SK-N-SH treated with all-trans-retinoic acid at 6 μM for 48 hours (cell line): ENCODE data around the gene ABHD3.
"Not testable (repeated sequence)": the region's sequence is repeated elsewhere in the genome, so short reads cannot be mapped to it uniquely, and the experiment has no call there.

Experiments
- ATAC-seq: fragments of 200-7000 bp; cut with Tn5 transposase; 3 replicates; pipeline ENCODE4 v1.9.1; 2020; ENCODE audit warnings: mild to moderate bottlenecking, moderate library complexity
- ARNTL ChIP-seq: fragments of 450-650 bp; formaldehyde crosslinking; IDR thresholded peaks from 2 replicates; pipeline ENCODE4 v1.5.0; 2020; ENCODE audit warnings: low read depth, mild to moderate bottlenecking, moderate library complexity, borderline replicate concordance
- CREB5 ChIP-seq: fragments of 250-450 bp; sonication (Bioruptor Pico); IDR thresholded peaks from 2 replicates; pipeline ENCODE4 v1.5.1; 2020; ENCODE audit warnings: low read depth, mild to moderate bottlenecking, moderate library complexity
- CSDC2 ChIP-seq: fragments of 250-450 bp; sonication (Bioruptor Pico); IDR thresholded peaks from 2 replicates; pipeline ENCODE4 v1.5.0; 2020; ENCODE audit warnings: mild to moderate bottlenecking, moderate library complexity
- ESRRG ChIP-seq: fragments of 250-450 bp; sonication (Bioruptor Pico); IDR thresholded peaks from 2 replicates; pipeline ENCODE4 v1.6.1; 2021; ENCODE audit warnings: mild to moderate bottlenecking
- GLIS3 ChIP-seq: fragments of 250-450 bp; sonication (Bioruptor Pico); IDR thresholded peaks from 2 replicates; pipeline ENCODE4 v1.5.0; 2020; ENCODE audit warnings: mild to moderate bottlenecking, moderate library complexity
- ISL1 ChIP-seq: fragments of 250-450 bp; sonication (Bioruptor Pico); IDR thresholded peaks from 2 replicates; pipeline ENCODE4 v2.1.2; 2022; ENCODE audit warnings: mild to moderate bottlenecking, moderate library complexity
- OSR1 ChIP-seq: fragments of 250-450 bp; sonication (Bioruptor Pico); IDR thresholded peaks from 2 replicates; pipeline ENCODE4 v1.8.0; 2022; ENCODE audit warnings: moderate library complexity, mild to moderate bottlenecking, inconsistent platforms
- PATZ1 ChIP-seq: fragments of 250-450 bp; sonication (Bioruptor Pico); IDR thresholded peaks from 2 replicates; pipeline ENCODE4 v1.8.0; 2020; ENCODE audit warnings: mild to moderate bottlenecking, moderate library complexity, borderline replicate concordance
- PPARA ChIP-seq: fragments of 250-450 bp; sonication (Bioruptor Pico); IDR thresholded peaks from 2 replicates; pipeline ENCODE4 v1.5.0; 2020; ENCODE audit warnings: mild to moderate bottlenecking, borderline replicate concordance
- RARB ChIP-seq: fragments of 250-450 bp; sonication (Bioruptor Pico); IDR thresholded peaks from 2 replicates; pipeline ENCODE4 v1.8.0; 2021; ENCODE audit warnings: mild to moderate bottlenecking, moderate library complexity
- SNAI2 ChIP-seq: fragments of 250-450 bp; sonication (Bioruptor Pico); IDR thresholded peaks from 2 replicates; pipeline ENCODE4 v1.5.0; 2020; ENCODE audit warnings: mild to moderate bottlenecking, moderate library complexity
- TOX ChIP-seq: fragments of 250-450 bp; sonication (Bioruptor Pico); IDR thresholded peaks from 2 replicates; pipeline ENCODE4 v1.8.0; 2021; ENCODE audit warnings: mild to moderate bottlenecking, moderate library complexity, borderline replicate concordance
- TSHZ2 ChIP-seq: fragments of 250-450 bp; sonication (Bioruptor Pico); IDR thresholded peaks from 2 replicates; pipeline ENCODE4 v1.5.0; 2020; ENCODE audit warnings: mild to moderate bottlenecking, moderate library complexity
- ZC3H10 ChIP-seq: fragments of 250-450 bp; sonication (Bioruptor Pico); IDR thresholded peaks from 2 replicates; pipeline ENCODE4 v1.5.1; 2021; ENCODE audit warnings: mild to moderate bottlenecking, moderate library complexity
- ZFP3 ChIP-seq: fragments of 250-450 bp; sonication (Bioruptor Pico); IDR thresholded peaks from 2 replicates; pipeline ENCODE4 v1.5.0; 2020; ENCODE audit warnings: mild to moderate bottlenecking, moderate library complexity
- ZFP30 ChIP-seq: fragments of 450-650 bp; formaldehyde crosslinking; IDR thresholded peaks from 2 replicates; pipeline ENCODE4 v1.5.0; 2022; ENCODE audit warnings: mild to moderate bottlenecking, moderate library complexity
- ZNF8 ChIP-seq: fragments of 450-650 bp; formaldehyde crosslinking; IDR thresholded peaks from 2 replicates; pipeline ENCODE4 v1.5.0; 2020; ENCODE audit warnings: mild to moderate bottlenecking, moderate library complexity
- TF ChIP-seq, protein P1 (sequence below): fragments of 250-450 bp; sonication (Bioruptor Pico); IDR thresholded peaks from 2 replicates; pipeline ENCODE4 v1.5.1; 2021; ENCODE audit warnings: mild to moderate bottlenecking, moderate library complexity
- TF ChIP-seq, protein P2 (sequence below): fragments of 250-450 bp; sonication (Bioruptor Pico); IDR thresholded peaks from 2 replicates; pipeline ENCODE4 v1.8.0; 2021; ENCODE audit warnings: low read depth, mild to moderate bottlenecking, moderate library complexity, borderline replicate concordance

Gene ABHD3

DNA sequence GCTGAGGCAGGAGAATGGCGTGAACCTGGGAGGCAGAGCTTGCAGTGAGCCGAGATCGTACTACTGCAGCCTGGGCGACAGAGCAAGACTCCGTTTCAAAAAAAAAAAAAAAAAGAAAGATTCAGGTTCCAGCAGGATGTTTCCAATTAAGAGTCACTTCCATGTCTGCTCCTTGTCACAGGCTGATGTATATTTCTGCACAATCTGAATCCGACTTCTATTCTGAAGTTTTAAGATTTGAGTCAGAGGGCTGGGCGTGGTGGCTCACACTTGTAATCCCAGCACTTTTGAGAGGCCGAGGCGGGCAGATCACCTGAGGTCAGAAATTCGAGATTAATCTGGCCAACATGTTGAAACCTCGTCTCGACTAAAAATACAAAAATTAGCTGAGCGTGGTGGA, 67.8 kb downstream of the ABHD3 start:
- TF ChIP-seq CREB5 (no peak), PPARA (CRISPR knock-in tag) (no peak), OSR1 (CRISPR knock-in tag) (no peak), ZFP3 (no peak), ESRRG (CRISPR knock-in tag) (no peak), ZNF8 (no peak)
- peak; percentile 15; the same call in 2 of the 3 replicates for ATAC-seq

GRCh38 chr18:21634588-21635199, 69.9 kb downstream of the ABHD3 start:
- ATAC-seq = peak; percentile 12; the same call in 2 of the 3 replicates
- TF ChIP-seq RARB (CRISPR knock-in tag) = no peak
- TF ChIP-seq, protein P1, sequence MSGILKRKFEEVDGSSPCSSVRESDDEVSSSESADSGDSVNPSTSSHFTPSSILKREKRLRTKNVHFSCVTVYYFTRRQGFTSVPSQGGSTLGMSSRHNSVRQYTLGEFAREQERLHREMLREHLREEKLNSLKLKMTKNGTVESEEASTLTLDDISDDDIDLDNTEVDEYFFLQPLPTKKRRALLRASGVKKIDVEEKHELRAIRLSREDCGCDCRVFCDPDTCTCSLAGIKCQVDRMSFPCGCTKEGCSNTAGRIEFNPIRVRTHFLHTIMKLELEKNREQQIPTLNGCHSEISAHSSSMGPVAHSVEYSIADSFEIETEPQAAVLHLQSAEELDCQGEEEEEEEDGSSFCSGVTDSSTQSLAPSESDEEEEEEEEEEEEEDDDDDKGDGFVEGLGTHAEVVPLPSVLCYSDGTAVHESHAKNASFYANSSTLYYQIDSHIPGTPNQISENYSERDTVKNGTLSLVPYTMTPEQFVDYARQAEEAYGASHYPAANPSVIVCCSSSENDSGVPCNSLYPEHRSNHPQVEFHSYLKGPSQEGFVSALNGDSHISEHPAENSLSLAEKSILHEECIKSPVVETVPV (CRISPR knock-in tag) = no peak
- TF ChIP-seq, all 23 proteins: peak for 0

DNA sequence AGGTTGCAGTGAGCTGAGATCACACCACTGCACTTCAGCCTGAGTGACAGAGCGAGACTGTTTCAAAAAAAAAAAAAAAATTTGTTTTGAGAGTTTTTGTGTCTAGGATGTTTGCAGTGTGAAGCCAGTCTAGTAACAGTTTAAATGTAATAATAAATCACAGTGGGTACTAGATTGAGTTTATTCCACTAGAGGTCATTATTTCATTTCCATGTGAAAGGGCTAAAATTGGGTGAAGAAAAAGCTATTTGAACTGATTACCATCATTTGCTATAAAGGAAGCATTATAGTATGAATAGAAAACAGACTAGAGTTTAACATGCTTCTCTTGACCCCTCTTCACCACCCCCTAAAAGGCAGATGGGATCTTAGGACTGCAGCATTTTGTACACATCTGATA, 72.2 kb downstream of the ABHD3 start:
- TF ChIP-seq ZFP30 (CRISPR knock-in tag) (no peak), OSR1 (CRISPR knock-in tag) (no peak)
- TF ChIP-seq, protein P1 (CRISPR knock-in tag) = no peak
- no peak for ATAC-seq

DNA sequence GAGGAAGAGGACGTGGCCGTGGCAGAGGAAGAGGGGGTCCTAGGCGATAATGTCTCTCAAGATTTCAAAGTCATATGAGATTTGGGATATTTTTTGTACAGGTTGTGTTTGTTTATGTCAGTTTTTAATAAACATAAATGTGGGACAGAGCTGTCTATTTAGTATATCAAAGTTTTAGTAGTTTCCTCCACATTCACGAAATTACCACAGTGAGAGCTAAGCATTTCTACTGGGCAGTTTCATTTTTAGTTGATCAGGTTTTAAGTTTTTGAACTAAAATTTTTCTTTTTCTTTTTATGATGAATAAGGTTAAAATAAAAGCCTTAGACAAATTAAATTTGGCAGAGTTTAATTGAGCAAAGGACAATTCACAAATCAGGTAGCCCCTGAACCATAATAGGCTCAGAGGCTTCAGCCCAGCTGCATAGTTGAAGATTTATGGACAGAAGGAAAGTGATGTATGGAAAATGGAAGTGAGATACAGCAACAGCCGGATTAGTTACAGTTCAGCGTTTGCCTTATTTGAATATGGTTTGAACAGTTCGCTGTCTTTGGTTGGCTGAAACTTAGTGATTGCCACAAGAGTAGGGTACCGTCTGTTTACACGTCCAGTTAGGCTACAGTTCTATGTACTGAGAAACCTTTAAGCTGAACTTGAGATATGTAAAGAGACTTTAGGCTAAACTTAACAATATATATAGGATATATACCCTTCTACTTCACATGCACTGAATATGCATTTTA, 75.3 kb downstream of the ABHD3 start:
- TF ChIP-seq GLIS3 (CRISPR knock-in tag) (no peak), SNAI2 (CRISPR knock-in tag) (no peak), TOX (CRISPR knock-in tag) (no peak), CSDC2 (no peak), ZFP30 (CRISPR knock-in tag) (no peak), PPARA (CRISPR knock-in tag) (no peak), OSR1 (CRISPR knock-in tag) (no peak), ZFP3 (no peak), ARNTL (CRISPR knock-in tag) (no peak), ZC3H10 (no peak), CREB5 (no peak), TSHZ2 (CRISPR knock-in tag) (no peak), ISL1 (CRISPR knock-in tag) (no peak), ESRRG (CRISPR knock-in tag) (no peak), ZNF8 (no peak), RARB (CRISPR knock-in tag) (no peak), PATZ1 (CRISPR knock-in tag) (no peak)
- TF ChIP-seq, protein P2, sequence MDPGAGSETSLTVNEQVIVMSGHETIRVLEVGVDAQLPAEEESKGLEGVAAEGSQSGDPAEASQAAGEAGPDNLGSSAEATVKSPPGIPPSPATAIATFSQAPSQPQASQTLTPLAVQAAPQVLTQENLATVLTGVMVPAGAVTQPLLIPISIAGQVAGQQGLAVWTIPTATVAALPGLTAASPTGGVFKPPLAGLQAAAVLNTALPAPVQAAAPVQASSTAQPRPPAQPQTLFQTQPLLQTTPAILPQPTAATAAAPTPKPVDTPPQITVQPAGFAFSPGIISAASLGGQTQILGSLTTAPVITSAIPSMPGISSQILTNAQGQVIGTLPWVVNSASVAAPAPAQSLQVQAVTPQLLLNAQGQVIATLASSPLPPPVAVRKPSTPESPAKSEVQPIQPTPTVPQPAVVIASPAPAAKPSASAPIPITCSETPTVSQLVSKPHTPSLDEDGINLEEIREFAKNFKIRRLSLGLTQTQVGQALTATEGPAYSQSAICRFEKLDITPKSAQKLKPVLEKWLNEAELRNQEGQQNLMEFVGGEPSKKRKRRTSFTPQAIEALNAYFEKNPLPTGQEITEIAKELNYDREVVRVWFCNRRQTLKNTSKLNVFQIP (CRISPR knock-in tag) = no peak
- TF ChIP-seq, protein P1 (CRISPR knock-in tag) = no peak

DNA sequence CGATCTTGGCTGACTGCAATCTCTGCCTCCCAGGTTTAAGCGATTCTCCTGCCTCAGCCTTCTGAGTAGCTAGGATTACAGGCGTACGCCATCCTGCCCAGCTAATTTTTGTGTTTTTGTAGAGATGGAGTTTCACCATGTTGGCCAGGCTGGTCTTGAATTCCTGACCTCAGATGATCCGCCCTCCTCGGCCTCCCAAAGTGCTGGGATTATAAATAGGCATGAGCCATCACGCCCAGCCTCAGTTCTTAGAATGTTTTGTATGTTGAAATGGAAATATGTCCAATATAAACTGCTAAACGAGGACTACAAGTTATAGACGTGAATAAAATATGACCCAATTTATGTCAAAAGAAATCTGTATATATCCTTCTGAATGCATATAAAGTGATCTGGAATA, 82.9 kb downstream of the ABHD3 start:
- not testable (repeated sequence) for ATAC-seq

More for the DNA sequence above, 75.3 kb downstream of the ABHD3 start:
- no peak for ATAC-seq
